Muscle of back (tissue), 11 donors: ENCODE results near the gene PLA2G4F. TPM values are rescaled to one million over a fixed set of nuclear protein-coding genes. Genes with fewer than 3 reads are reported as not detected.

Source experiments
- DNase-seq, 3 donors: peaks; one replicate each; pipeline versions ENCODE4 v3.0.0 to v3.0.0-alpha.2; 2013
- polyA plus RNA-seq, 10 donors: library from polyadenylated mRNA; unstranded; fragments of 120-200 nt; gene quantifications; one replicate each; pipeline ENCODE4 v1.2.1, GENCODE V29; 2013; ENCODE audit not compliant: insufficient read length in 10 of 10

PLA2G4F gene
- polyA plus RNA-seq, 10 donors: 0.05 to 2.7 (median 0.12) TPM; not detected in 4

- no peak for DNase-seq
These were observed 9.9 kb upstream of the PLA2G4F start for GRCh38 chr15:42166225-42166940.

DNA sequence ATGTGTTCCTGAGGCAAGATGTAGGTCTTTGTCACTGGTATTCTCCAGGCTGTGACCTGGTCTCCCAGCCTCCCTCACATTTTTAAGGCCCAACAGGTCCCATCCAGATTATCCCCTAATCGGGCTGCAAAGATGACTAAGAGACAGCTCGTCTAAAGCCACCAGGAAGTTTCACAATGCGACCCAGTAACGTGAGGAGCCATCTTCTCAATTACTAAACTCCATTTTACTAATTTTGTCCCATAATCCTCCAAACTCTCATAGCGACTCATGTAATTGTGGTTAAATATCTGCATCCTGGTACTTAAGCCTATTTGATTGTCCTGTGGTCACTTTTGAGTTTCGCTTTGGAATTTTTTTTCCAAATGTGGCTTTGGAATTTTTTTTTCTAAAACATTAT, 8.7 kb upstream of the PLA2G4F start:
- DNase-seq: no peak

GRCh38 chr15:42163947-42164550, 7.6 kb upstream of the PLA2G4F start:
- DNase-seq: no peak

GRCh38 chr15:42163291-42163690, 6.9 kb upstream of the PLA2G4F start:
- no peak for DNase-seq

- DNase-seq: no peak
These were observed 3.7 kb upstream of the PLA2G4F start for GRCh38 chr15:42160136-42160535.

- DNase-seq: no peak
These were observed 3.1 kb upstream of the PLA2G4F start for GRCh38 chr15:42159381-42160015.

DNA sequence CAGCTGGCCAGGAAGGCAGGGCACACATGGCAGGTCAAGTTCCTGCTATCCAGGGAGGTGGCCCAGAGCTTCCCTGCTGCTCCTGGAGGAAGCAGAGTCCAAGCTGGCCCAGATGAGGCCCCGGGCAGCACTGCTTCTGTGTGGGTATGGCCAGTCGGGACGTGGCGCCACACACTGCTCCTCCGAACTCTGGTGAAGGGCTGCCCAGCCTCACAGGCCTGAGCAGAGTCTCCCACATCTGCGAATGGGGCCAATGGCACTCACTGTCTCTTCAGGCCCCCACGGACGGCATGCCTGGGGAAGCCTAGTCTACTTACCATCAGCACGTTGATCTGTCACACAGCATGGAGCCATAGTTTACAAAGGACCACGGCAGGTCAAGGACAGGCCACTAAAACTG, 2.5 kb upstream of the PLA2G4F start:
- no peak for DNase-seq

DNA sequence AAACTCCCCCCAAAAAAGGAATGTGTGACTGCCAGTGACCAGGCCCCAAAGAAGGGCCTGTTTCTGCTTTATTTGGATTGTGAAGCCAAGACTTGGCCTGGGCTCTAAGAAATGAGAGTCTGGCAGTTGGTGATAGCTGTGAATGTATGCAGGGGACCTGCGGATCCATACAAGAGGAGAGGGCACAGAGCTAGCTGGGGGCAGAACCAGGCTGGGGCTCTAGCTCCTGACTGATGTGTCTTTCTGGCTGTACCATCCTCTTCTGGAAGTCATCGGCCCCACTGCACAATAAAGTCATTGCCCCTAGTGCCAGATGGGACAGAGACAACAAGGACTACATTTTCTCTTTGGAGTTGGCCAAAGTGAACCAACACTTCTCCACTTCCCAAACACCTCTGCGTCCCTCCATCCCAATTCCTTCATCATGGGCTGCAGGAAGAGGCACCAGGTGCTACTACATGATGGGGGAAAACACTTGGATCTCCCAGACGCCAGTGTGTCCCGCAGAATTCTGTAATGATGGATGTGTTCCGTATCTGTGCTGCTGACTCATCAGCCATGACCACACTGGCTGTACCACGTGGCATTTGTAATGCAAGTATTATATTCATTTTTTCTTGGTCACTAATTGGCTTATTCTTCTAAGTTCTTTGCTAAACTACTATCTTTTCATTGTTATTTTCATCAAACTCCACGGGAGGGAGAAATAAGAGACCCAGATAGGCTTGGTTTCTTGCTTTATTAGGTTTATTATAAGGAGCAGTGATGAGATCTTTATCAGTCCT, 1.7 kb upstream of the PLA2G4F start:
- DNase-seq: no peak

DNA sequence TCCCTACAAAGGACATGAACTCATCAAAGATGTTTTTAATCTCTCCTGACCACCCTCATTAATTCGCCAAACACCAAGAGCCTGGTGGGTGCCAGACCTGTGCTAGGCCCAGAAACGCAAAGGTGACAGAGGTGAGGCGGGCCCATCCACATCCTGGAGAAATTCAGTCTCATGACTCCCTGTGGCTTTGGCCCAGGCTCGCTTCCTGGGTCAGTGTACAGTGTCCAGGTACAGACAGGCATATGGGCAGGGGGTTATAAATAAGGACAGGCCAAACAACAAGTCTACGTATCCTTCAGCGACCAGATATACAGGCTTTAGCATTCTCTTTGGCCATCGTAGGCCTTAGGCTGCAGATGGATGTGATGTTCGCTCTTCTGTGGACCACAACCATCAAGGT, 945 bp upstream of the PLA2G4F start:
- DNase-seq: no peak

DNA sequence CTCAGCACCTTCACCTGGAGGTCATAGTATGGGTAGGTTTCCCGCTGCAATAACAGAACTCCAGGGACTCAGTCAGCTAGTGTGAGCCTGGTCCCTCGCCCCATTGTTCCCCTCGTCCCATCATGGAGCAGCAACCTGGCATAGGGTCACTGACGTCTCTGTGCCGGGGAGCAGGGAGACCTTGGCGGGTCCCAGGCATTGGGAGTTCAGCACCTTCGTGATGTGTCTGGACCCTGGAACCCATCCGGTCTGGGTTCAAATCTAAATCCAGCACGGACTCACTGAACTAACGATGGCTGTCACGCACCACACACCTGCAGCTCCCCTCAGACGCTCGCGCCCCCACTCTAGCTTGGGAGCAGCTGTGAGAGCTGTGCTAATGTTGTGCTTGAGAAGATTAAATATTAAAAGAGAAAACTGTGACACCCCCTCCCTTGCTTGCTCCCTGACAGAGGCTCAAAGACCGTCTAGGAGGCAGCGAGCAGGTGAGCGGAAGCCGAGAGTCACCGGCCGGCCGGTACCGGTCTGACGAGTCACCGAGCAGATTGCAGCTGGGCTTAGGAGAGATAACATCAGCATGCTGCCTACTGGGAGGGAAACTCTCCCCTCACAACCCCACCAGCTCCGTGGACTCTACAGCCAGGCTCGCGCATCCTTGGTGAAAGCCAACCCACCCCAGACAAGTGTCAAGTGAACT, 742 bp downstream of the PLA2G4F start:
- DNase-seq: no peak

- no peak for DNase-seq
These were observed 1.5 kb downstream of the PLA2G4F start for GRCh38 chr15:42154956-42155355.

- no peak for DNase-seq
These were observed 2.1 kb downstream of the PLA2G4F start for GRCh38 chr15:42154212-42154941.

DNA sequence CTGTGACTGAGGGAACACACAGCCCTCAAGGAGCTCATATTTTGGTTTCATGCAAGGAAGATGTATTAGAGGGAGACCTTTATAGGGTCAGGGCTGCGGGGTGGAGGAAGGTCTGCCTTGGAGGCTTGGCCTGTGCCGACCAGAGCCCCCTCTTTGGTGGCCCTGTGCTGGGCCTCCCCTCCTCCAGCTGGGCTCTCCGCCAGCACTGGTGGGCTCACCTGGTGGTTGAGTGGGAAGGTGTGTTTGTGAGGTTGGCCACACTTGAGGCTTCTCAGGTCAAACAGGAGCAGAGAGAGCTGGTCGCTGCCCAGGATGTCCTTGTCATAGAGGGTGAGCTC, 2.6 kb downstream of the PLA2G4F start:
- no peak for DNase-seq

DNA sequence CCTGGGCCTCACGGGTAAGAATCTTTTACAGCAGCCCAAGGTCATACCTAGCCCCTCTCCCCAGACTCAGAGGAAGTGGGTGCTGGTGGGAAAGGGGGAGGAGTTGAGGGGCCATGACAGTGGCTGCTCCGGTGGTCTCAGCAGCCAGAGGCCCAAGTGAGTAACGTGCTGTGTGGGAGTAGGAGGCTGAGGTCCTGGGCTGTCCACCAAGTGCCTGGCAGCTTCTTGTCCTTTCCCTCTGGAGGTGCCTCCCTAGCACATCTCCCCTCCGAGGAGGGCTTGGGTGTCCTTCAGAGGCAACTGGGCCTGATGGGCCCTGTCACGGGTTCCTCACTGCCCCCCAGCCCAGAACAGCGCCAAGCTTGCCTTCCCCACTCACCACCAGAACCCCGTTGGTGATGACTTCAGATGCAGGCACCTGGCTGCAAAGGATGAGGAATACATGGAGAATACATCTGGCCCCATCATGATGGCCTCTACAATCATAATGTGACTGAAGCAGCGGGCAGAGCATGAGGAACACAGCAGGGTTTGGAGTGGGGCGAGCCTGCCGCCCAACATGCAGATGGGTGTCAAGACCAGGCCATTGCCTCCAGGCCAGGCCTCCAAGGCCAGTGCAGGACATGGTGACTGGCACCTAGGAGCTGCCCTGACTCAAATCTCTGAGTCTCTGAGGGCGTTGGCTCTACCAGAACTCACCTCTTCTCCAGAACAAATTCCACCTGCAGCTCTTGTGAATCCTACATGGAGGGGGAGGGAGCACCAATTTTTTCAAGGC, 3.3 kb downstream of the PLA2G4F start:
- DNase-seq: no peak

DNA sequence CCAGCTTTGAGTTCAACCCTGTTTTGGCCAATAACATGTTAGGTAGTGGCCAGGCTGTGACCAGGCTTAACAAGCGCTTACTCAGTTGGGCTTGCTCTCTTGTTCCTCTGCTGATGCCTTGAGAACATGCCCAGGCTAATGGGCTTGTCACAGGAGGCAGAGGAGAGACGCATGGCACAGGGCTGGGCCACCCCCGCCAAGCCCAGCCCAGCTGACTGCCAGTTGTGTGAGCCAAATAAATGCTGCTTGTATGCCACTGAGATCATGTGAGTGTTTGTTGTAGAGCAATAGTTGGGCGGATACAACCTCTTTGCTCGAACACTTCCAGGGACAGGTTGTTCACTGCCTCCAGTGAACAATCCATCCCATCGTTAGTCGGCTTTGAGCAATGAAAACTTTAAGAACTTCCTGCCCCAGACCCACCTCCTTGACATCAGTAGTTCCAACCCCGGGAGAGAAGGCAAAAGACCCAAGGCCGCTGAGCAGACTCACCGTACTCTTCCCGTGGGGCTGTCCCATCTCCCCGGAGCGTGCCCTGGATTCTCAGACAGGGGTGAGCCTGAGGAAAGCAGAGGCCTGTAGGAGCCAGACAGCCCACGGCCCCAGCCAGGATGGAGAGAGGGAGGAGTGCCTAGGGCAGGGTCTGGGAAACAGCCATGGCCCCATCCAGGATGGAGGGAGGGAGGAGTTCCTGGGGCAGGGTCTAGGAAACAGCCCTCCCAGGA, 4.1 kb downstream of the PLA2G4F start:
- no peak for DNase-seq

DNA sequence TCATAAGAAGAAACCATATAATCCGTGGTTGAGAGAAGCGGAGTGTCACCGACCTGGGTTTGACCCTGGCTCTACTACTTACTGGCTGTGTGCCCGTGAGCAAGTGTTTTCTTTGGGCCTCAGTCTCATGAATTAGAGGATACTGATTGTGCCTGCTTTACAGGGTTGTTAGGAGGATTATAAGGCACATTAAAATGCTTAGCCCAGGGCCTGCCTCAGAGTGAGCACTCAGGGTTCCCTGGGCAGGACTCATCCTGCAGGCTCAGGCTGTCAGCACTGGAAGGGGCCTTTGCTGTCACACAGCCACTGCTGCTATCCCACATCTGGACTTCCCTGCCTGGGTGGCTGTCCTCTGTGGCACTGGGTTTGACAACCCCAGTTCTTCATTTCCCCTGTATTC, 4.7 kb downstream of the PLA2G4F start:
- DNase-seq: peak in 1 of 3 donors; percentile 21

- no peak for DNase-seq
These were observed 5.3 kb downstream of the PLA2G4F start for GRCh38 chr15:42151141-42151561.

GRCh38 chr15:42150219-42150970, 6.0 kb downstream of the PLA2G4F start:
- no peak for DNase-seq
